LNCAP (cell line): ENCODE results near the gene AK3.

ENCODE experiments used
- CTCF ChIP-seq: fragments of 450-650 bp; IDR thresholded peaks from 2 replicates; pipeline ENCODE4 v1.5.1; 2017; ENCODE audit warnings: mild to moderate bottlenecking

The AK3 gene

GRCh38 chr9:4756420-4756819, 15.4 kb upstream of the AK3 start:
- no peak for TF ChIP-seq CTCF

GRCh38 chr9:4755026-4755609, 14.1 kb upstream of the AK3 start:
- no peak for TF ChIP-seq CTCF

GRCh38 chr9:4750023-4750673, 9.1 kb upstream of the AK3 start:
- TF ChIP-seq CTCF = peak; percentile 73

- no peak for TF ChIP-seq CTCF
These were observed 7.6 kb upstream of the AK3 start for GRCh38 chr9:4748612-4749011.

GRCh38 chr9:4746278-4747030, 5.5 kb upstream of the AK3 start:
- no peak for TF ChIP-seq CTCF

GRCh38 chr9:4743131-4743875, 2.3 kb upstream of the AK3 start:
- no peak for TF ChIP-seq CTCF

GRCh38 chr9:4742246-4742645, 1.2 kb upstream of the AK3 start:
- no peak for TF ChIP-seq CTCF
